MM.1S (cell line): ENCODE measurements around the gene SPI1.

ENCODE experiments used
- DNase-seq: peaks from one replicate; pipeline ENCODE4 v3.0.0-alpha.2; 2015
- H2AFZ ChIP-seq: fragments of 300-600 bp; sonication (generic); 2 replicates; pipeline ENCODE4 v1.6.0; 2016; ENCODE audit warnings: antibody characterized with exemption, low read length
- H3F3A ChIP-seq: fragments of 300-600 bp; sonication (generic); 2 replicates; pipeline ENCODE4 v1.6.1; 2016; ENCODE audit warnings: mild to moderate bottlenecking, antibody characterized with exemption, low read length, moderate library complexity, mixed read lengths; ENCODE audit not compliant: insufficient read depth
- H3K27ac ChIP-seq: fragments of 300-600 bp; sonication (generic); 2 replicates; pipeline ENCODE4 v1.5.1; 2016; ENCODE audit warnings: mild to moderate bottlenecking, low read length
- H3K27me3 ChIP-seq: fragments of 300-600 bp; sonication (generic); replicated peaks from 2 replicates; pipeline ENCODE4 v1.6.0; 2016; ENCODE audit warnings: low read length; ENCODE audit not compliant: insufficient read depth
- H3K36me3 ChIP-seq: fragments of 300-600 bp; sonication (generic); replicated peaks from 2 replicates; pipeline ENCODE4 v1.6.1; 2016; ENCODE audit warnings: mild to moderate bottlenecking, low read length, mixed read lengths; ENCODE audit not compliant: insufficient read depth
- H3K4me1 ChIP-seq: fragments of 300-600 bp; sonication (generic); 2 replicates; pipeline ENCODE4 v1.6.1; 2016; ENCODE audit warnings: low read length, mixed read lengths
- H3K4me2 ChIP-seq: fragments of 300-600 bp; sonication (generic); 2 replicates; pipeline ENCODE4 v1.6.0; 2016; ENCODE audit warnings: low read depth, low read length
- H3K4me3 ChIP-seq: fragments of 300-600 bp; sonication (generic); 2 replicates; pipeline ENCODE4 v1.5.1; 2016; ENCODE audit warnings: low read length, mixed read lengths
- H3K79me2 ChIP-seq: fragments of 300-600 bp; sonication (generic); 2 replicates; pipeline ENCODE4 v1.6.1; 2016; ENCODE audit warnings: mixed run types, low read length, mixed read lengths
- H3K9ac ChIP-seq: fragments of 300-600 bp; sonication (generic); 2 replicates; pipeline ENCODE4 v1.6.1; 2016; ENCODE audit warnings: low read length, mixed read lengths
- H3K9me2 ChIP-seq: fragments of 300-600 bp; sonication (generic); replicated peaks from 2 replicates; pipeline ENCODE4 v1.6.1; 2016; ENCODE audit warnings: mild to moderate bottlenecking, low read length, mixed read lengths; ENCODE audit not compliant: insufficient read depth
- H3K9me3 ChIP-seq: fragments of 300-600 bp; sonication (generic); replicated peaks from 2 replicates; pipeline ENCODE4 v1.6.1; 2016; ENCODE audit warnings: mild to moderate bottlenecking, low read length, mixed read lengths; ENCODE audit not compliant: insufficient read depth
- H4K20me1 ChIP-seq: fragments of 300-600 bp; sonication (generic); 2 replicates; pipeline ENCODE4 v1.6.1; 2016; ENCODE audit warnings: mild to moderate bottlenecking, low read length, moderate library complexity, mixed read lengths; ENCODE audit not compliant: insufficient read depth
- CTCF ChIP-seq: fragments of 300-600 bp; sonication (generic); IDR thresholded peaks from 2 replicates; pipeline ENCODE4 v1.5.1; 2016; ENCODE audit warnings: antibody characterized with exemption, low read length, mixed read lengths
- EZH2 ChIP-seq: fragments of 300-600 bp; sonication (generic); optimal IDR thresholded peaks from 2 replicates; pipeline ENCODE3; 2017; ENCODE audit warnings: low read depth, mild to moderate bottlenecking, antibody characterized with exemption, low read length, mixed read lengths
- EZH2phosphoT487 ChIP-seq: fragments of 300-600 bp; sonication (generic); IDR thresholded peaks from 2 replicates; pipeline ENCODE4 v1.6.1; 2018; ENCODE audit warnings: antibody characterized with exemption, low read length

The SPI1 gene

GRCh38 chr11:47394322-47395222 is 16.2 kb upstream of the SPI1 start:
- H4K20me1 ChIP-seq, result no peaks in the 10 kb centered on the region
- H3K4me3 ChIP-seq, result peak overlapping the region; percentile 29; the same call in 1 of the 2 replicates
- H3K27ac ChIP-seq, result peak overlapping the region; percentile 59; the same call in 1 of the 2 replicates
- no peaks in the 10 kb centered on the region for H3K9me3 ChIP-seq
- no peaks in the 10 kb centered on the region for H3K9me2 ChIP-seq
- DNase-seq, result peak; percentile 43
- no peaks in the 10 kb centered on the region for H3K36me3 ChIP-seq
- H3F3A ChIP-seq, result no peaks in the 10 kb centered on the region
- H3K9ac ChIP-seq, result peak overlapping the region; percentile 63
- peak overlapping the region; percentile 56; the same call in 1 of the 2 replicates for H3K4me2 ChIP-seq
- H2AFZ ChIP-seq, result peak overlapping the region; percentile 86
- TF ChIP-seq EZH2 (no peak), CTCF (no peak), EZH2phosphoT487 (no peak)
- peaks cover 31% of the 10 kb centered on the region for H3K4me1 ChIP-seq
- H3K79me2 ChIP-seq, result no peaks in the 10 kb centered on the region
- H3K27me3 ChIP-seq, result no peaks in the 10 kb centered on the region

- TF ChIP-seq EZH2phosphoT487, result no peak
- TF ChIP-seq CTCF, result no peak
- no peak for TF ChIP-seq EZH2
- Histone ChIP-seq H3K79me2 (no peaks in the 10 kb centered on the region), H3K9me3 (no peaks in the 10 kb centered on the region), H3F3A (no peaks in the 10 kb centered on the region), H3K27ac (no peak overlapping the region), H3K36me3 (no peaks in the 10 kb centered on the region), H3K9me2 (no peaks in the 10 kb centered on the region), H3K4me1 (peaks cover 31% of the 10 kb centered on the region), H2AFZ (peak overlapping the region; percentile 86), H3K27me3 (no peaks in the 10 kb centered on the region), H3K4me2 (peak overlapping the region; percentile 56; the same call in 1 of the 2 replicates), H3K4me3 (no peak overlapping the region), H3K9ac (no peak overlapping the region), H4K20me1 (no peaks in the 10 kb centered on the region)
- DNase-seq, result no peak
Measured at GRCh38 chr11:47394050-47394321, 15.6 kb upstream of the SPI1 start.

- H3K9me2 ChIP-seq, result no peaks in the 10 kb centered on the region
- TF ChIP-seq EZH2phosphoT487 (no peak), EZH2 (no peak), CTCF (no peak)
- H2AFZ ChIP-seq, result peak overlapping the region; percentile 17; the same call in 1 of the 2 replicates
- no peaks in the 10 kb centered on the region for H4K20me1 ChIP-seq
- H3K9ac ChIP-seq, result no peak overlapping the region
- peak; percentile 52 for DNase-seq
- H3K9me3 ChIP-seq, result no peaks in the 10 kb centered on the region
- peaks cover 31% of the 10 kb centered on the region for H3K4me1 ChIP-seq
- no peaks in the 10 kb centered on the region for H3K27me3 ChIP-seq
- H3K79me2 ChIP-seq, result no peaks in the 10 kb centered on the region
- H3K36me3 ChIP-seq, result no peaks in the 10 kb centered on the region
- peak overlapping the region; percentile 1; the same call in 1 of the 2 replicates for H3K27ac ChIP-seq
- H3F3A ChIP-seq, result no peaks in the 10 kb centered on the region
- no peak overlapping the region for H3K4me3 ChIP-seq
- peak overlapping the region; percentile 34; the same call in 1 of the 2 replicates for H3K4me2 ChIP-seq
Measured at GRCh38 chr11:47393163-47394049, 15.1 kb upstream of the SPI1 start.
